ES-I3 (cell line): Measurements from ENCODE around the gene QSOX2.

Experiments
- H3K36me3 ChIP-seq: 2 replicates; pipeline ENCODE4 v1.6.1; 2013; ENCODE audit warnings: mild to moderate bottlenecking, low read length, control low read depth, moderate library complexity; ENCODE audit not compliant: insufficient read depth
- H3K4me1 ChIP-seq: 2 replicates; pipeline ENCODE4 v1.6.1; 2013; ENCODE audit warnings: mild to moderate bottlenecking, control low read depth, low read length; ENCODE audit not compliant: insufficient read depth
- H3K9ac ChIP-seq: 2 replicates; pipeline ENCODE4 v1.6.1; 2013; ENCODE audit warnings: low read depth, mild to moderate bottlenecking, low read length, moderate library complexity
- H3K9me3 ChIP-seq: 2 replicates; pipeline ENCODE4 v1.6.1; 2013; ENCODE audit warnings: mild to moderate bottlenecking, low read length, moderate library complexity; ENCODE audit not compliant: control insufficient read depth, insufficient read depth

The QSOX2 gene

GRCh38 chr9:136285501-136286358 lies 40.1 kb upstream of the QSOX2 start:
- Histone ChIP-seq H3K4me1 (no peaks in the 10 kb centered on the region; the same call in 1 of the 2 replicates), H3K9ac (no peak overlapping the region), H3K36me3 (no peaks in the 10 kb centered on the region)

GRCh38 chr9:136284951-136285350 lies 39.3 kb upstream of the QSOX2 start:
- Histone ChIP-seq H3K36me3 (no peaks in the 10 kb centered on the region), H3K9ac (no peak overlapping the region), H3K4me1 (no peaks in the 10 kb centered on the region; the same call in 1 of the 2 replicates), H3K9me3 (no peaks in the 10 kb centered on the region)

More at GRCh38 chr9:136285501-136286358, 40.1 kb upstream of the QSOX2 start:
- H3K9me3 ChIP-seq = no peaks in the 10 kb centered on the region

- H3K9me3 ChIP-seq = no peaks in the 10 kb centered on the region
- H3K9ac ChIP-seq = no peak overlapping the region
These were observed 38.7 kb upstream of the QSOX2 start for GRCh38 chr9:136284311-136284710.

DNA sequence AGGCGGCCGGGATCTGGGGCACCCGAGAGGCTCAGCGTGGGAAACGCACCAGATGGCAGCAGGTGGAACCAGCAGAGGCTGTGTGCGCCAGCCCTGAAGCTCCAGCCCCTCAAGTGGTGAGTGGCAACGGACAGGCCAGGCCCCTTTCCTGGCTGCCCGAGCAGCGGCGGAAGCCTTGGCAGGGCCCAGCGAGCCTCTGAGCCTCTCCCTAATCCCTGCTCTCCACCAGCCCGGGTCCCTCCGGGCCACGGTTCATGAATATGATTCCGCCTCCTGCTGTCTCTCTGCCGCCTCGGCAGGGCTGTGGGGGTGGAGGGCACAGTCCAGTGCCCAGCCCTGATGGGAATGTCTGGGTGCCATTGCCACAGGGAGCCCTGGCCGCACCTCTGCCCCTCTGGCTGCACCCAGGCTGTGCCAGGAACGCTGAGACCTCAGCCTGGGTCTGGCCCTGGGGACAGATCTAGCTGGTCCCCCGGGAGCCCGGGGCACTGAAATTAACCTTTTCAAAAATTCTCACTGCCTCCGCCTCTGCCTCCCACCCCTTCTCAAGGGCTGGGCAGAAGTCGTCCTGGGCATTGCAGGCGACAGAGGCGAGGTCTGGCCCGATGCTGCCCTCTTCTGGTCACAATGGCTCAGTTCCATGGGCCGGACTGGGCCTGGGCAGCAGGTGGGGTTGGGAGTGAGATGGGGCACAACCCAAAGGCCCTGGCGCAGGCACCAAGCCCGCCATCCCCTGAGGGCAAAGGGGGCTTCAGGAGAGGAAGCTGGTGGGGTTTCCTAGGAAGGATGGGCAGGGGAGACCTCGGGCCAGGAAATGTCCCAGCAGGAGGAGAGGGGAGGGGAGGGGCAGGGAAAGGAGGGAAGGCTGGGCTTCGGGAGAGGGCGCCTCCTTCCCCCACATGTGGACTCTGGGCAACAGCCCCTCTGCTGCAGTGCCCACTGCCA lies 38.0 kb upstream of the QSOX2 start:
- H3K9me3 ChIP-seq = no peaks in the 10 kb centered on the region
- H3K9ac ChIP-seq = no peak overlapping the region
- H3K4me1 ChIP-seq = no peaks in the 10 kb centered on the region; the same call in 1 of the 2 replicates
- no peaks in the 10 kb centered on the region for H3K36me3 ChIP-seq

More at GRCh38 chr9:136284311-136284710, 38.7 kb upstream of the QSOX2 start:
- no peaks in the 10 kb centered on the region; the same call in 1 of the 2 replicates for H3K4me1 ChIP-seq
- H3K36me3 ChIP-seq = no peaks in the 10 kb centered on the region

GRCh38 chr9:136282272-136282861 lies 36.8 kb upstream of the QSOX2 start:
- Histone ChIP-seq H3K4me1 (no peaks in the 10 kb centered on the region; the same call in 1 of the 2 replicates), H3K9me3 (no peaks in the 10 kb centered on the region), H3K36me3 (no peaks in the 10 kb centered on the region), H3K9ac (no peak overlapping the region)

DNA sequence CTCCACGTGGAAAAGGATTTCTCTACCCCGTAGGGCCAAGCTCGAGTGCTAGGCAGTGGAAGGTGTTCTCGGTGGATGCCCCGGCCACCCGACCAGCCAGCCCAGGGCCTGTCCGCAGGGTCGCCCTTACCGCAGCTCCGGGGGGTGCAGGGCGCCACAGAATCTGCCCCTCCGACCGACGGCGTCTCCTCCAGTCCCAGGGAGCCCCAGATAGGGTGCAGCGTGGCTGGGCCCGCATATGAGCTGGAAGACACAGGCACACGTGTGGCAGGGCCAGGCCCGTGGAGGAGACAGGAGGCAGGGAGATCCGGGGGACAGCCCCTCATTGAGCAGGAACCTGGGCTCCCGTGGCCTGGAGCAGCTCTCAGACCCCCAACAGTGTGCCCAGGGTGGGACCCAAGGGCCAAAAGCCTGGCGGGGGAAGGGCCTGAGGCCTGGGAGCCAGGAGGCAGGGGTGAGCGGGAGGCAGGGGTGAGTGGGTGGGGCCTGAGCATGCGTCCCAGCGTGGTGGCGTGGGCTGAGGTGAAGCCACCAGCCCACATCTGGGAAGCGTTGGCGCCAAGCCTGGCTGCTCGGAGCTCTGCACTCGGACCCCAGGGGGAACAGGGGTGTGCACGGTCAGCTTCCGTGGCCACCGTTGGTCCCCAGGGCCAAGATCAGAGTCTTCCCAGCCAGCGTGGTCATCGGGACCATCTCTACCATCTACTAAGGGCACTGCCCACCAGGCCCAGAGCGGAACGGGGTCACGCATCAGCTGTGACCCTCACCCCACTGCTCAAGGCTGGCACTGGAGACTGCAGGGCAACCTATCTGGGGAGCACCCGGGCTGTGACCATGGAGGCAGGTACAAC lies 36.0 kb upstream of the QSOX2 start:
- Histone ChIP-seq H3K36me3 (no peaks in the 10 kb centered on the region), H3K9ac (no peak overlapping the region), H3K9me3 (no peaks in the 10 kb centered on the region), H3K4me1 (no peaks in the 10 kb centered on the region; the same call in 1 of the 2 replicates)

GRCh38 chr9:136280535-136281315 lies 35.1 kb upstream of the QSOX2 start:
- Histone ChIP-seq H3K9me3 (no peaks in the 10 kb centered on the region), H3K36me3 (no peaks in the 10 kb centered on the region), H3K4me1 (peaks cover 3% of the 10 kb centered on the region; the same call in 1 of the 2 replicates), H3K9ac (no peak overlapping the region)

- no peak overlapping the region for H3K9ac ChIP-seq
- H3K4me1 ChIP-seq = peaks cover 4% of the 10 kb centered on the region; the same call in 1 of the 2 replicates
- H3K36me3 ChIP-seq = no peaks in the 10 kb centered on the region
- H3K9me3 ChIP-seq = no peaks in the 10 kb centered on the region
These were observed 33.9 kb upstream of the QSOX2 start for GRCh38 chr9:136279471-136279870.

- H3K36me3 ChIP-seq = no peaks in the 10 kb centered on the region
- H3K4me1 ChIP-seq = peaks cover 4% of the 10 kb centered on the region; the same call in 1 of the 2 replicates
- no peak overlapping the region for H3K9ac ChIP-seq
- H3K9me3 ChIP-seq = no peaks in the 10 kb centered on the region
These were observed 33.3 kb upstream of the QSOX2 start for GRCh38 chr9:136278894-136279293.

GRCh38 chr9:136278221-136278620 lies 32.6 kb upstream of the QSOX2 start:
- H3K36me3 ChIP-seq = no peaks in the 10 kb centered on the region
- peaks cover 4% of the 10 kb centered on the region; the same call in 1 of the 2 replicates for H3K4me1 ChIP-seq

DNA sequence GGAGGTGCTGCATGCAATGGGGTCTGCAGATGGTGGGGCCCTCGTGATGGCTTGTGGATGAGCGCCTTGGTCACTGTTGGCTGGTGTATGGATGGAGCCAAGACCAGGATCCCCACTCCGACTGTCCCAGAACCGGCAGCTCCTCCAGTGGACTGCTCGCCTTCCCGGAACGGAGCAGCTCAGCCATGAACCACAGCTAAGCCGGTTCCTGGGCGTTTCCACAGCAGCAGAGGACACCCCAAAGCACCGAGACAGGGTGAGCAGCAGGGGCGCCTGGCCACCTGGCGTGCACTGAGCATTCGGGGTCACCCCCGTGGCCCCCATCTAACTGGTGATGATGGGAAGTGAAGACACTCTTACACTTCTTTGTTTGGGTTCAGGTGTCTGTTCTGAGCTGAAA lies 32.1 kb upstream of the QSOX2 start:
- Histone ChIP-seq H3K36me3 (no peaks in the 10 kb centered on the region), H3K9ac (no peak overlapping the region), H3K4me1 (0 out of 2 replicates have a peak, but pooled peaks cover 4% of the 10 kb centered on the region), H3K9me3 (no peaks in the 10 kb centered on the region)

More at GRCh38 chr9:136278221-136278620, 32.6 kb upstream of the QSOX2 start:
- H3K9me3 ChIP-seq = no peaks in the 10 kb centered on the region
- no peak overlapping the region for H3K9ac ChIP-seq

- Histone ChIP-seq H3K9me3 (no peaks in the 10 kb centered on the region), H3K4me1 (0 out of 2 replicates have a peak, but pooled peaks cover 4% of the 10 kb centered on the region)
These were observed 31.1 kb upstream of the QSOX2 start for GRCh38 chr9:136276716-136277115.

More at GRCh38 chr9:136276716-136277115, 31.1 kb upstream of the QSOX2 start:
- H3K36me3 ChIP-seq = no peaks in the 10 kb centered on the region
- H3K9ac ChIP-seq = no peak overlapping the region
